ENCODE measurements around the gene ZCCHC4. TPM values are rescaled to one million over a fixed set of nuclear protein-coding genes. Genes with fewer than 3 reads are reported as not detected.

Gene ZCCHC4
- total and polyA plus RNA-seq, 2 donors from 2014 or later, result 4.3 to 8.4 TPM

DNA sequence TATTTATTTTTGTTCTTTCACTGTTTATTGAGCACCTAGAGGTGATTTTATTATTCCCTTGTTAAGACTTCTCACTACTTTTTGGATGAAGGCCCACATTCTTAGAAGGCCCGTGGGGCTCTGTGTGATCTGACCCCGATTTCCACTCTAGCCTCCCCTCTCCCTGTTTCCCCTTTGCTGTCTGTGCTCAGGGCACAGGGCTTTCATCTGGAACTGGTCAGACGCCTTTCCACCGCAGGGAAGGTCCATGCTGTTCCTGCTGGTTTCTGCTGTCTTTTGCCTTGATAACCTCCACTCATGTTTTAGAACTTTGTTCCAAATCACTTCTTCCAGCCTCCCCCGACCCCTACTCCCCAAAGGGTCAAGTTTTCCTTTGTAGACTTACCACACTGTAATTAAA is 33.2 kb downstream of the ZCCHC4 start:
- Histone ChIP-seq H3K9me3 (ENCODE audit: control insufficient read depth in 2 of 3, insufficient read depth in 1 of 3, low read length in 3 of 3) (no peaks in the 10 kb centered on the region), H3K4me3 (ENCODE audit: low read length in 3 of 3) (no peak overlapping the region), H3K36me3 (ENCODE audit: control insufficient read depth in 2 of 3, insufficient read depth in 3 of 3, low read length in 3 of 3) (no peaks in the 10 kb centered on the region), H3K27ac (ENCODE audit: low read depth in 2 of 2, low read length in 2 of 2) (no peak overlapping the region), H3K9ac (ENCODE audit: low read length in 3 of 3) (no peak overlapping the region), H3K27me3 (ENCODE audit: control insufficient read depth, insufficient read depth, low read length) (no peaks in the 10 kb centered on the region), H3K4me1 (ENCODE audit: control insufficient read depth in 2 of 3, insufficient read depth in 2 of 3, low read depth in 1 of 3, low read length in 3 of 3) (no peaks in the 10 kb centered on the region)
- DNase-seq, result peak in 2 of 5 donors; percentile 29 to 44
- FAIRE-seq, result no peak
- intact Hi-C loops (cut with DNase I), result no loop called here
- TF ChIP-seq, protein P1, sequence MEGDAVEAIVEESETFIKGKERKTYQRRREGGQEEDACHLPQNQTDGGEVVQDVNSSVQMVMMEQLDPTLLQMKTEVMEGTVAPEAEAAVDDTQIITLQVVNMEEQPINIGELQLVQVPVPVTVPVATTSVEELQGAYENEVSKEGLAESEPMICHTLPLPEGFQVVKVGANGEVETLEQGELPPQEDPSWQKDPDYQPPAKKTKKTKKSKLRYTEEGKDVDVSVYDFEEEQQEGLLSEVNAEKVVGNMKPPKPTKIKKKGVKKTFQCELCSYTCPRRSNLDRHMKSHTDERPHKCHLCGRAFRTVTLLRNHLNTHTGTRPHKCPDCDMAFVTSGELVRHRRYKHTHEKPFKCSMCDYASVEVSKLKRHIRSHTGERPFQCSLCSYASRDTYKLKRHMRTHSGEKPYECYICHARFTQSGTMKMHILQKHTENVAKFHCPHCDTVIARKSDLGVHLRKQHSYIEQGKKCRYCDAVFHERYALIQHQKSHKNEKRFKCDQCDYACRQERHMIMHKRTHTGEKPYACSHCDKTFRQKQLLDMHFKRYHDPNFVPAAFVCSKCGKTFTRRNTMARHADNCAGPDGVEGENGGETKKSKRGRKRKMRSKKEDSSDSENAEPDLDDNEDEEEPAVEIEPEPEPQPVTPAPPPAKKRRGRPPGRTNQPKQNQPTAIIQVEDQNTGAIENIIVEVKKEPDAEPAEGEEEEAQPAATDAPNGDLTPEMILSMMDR (IDR thresholded peaks at IDR 0.05; ENCODE audit: borderline replicate concordance, extremely low read depth, insufficient read depth), result no peak

DNA sequence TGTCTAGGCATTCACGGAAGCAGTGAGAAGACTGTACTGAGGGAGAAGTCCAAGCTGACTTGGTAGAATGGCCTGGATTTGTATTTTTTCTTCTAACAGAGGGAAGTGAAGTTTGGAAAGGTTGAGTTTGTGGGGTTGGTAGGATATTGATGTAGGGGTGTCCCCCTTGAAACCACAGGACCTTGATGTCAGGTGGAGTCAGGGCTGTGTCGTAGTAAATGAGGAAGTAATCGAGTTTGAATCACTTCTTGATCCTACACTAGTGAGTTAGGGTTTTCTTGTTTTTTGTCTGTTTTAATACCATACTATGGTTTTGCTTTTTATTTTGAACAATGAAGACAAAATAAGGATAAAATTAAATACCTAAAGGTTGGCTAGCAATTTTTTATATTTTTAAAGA is 34.3 kb downstream of the ZCCHC4 start:
- FAIRE-seq, result no peak
- DNase-seq, result no peak
- H3K4me3 ChIP-seq (ENCODE audit: low read length in 3 of 3), result no peak overlapping the region
- TF ChIP-seq, protein P1 (IDR thresholded peaks at IDR 0.05; ENCODE audit: borderline replicate concordance, extremely low read depth, insufficient read depth), result no peak
- peaks cover 0 to under 1% (median 0%) of the 10 kb centered on the region in 3 donors for H3K36me3 ChIP-seq (ENCODE audit: control insufficient read depth in 2 of 3, insufficient read depth in 3 of 3, low read length in 3 of 3)
- no peaks in the 10 kb centered on the region for H3K4me1 ChIP-seq (ENCODE audit: control insufficient read depth in 2 of 3, insufficient read depth in 2 of 3, low read depth in 1 of 3, low read length in 3 of 3)
- H3K9ac ChIP-seq (ENCODE audit: low read length in 3 of 3), result no peak overlapping the region
- no peaks in the 10 kb centered on the region for H3K9me3 ChIP-seq (ENCODE audit: control insufficient read depth in 2 of 3, insufficient read depth in 1 of 3, low read length in 3 of 3)
- no peak overlapping the region for H3K27ac ChIP-seq (ENCODE audit: low read depth in 2 of 2, low read length in 2 of 2)
- intact Hi-C loops (cut with DNase I), result no loop called here
- H3K27me3 ChIP-seq (ENCODE audit: control insufficient read depth, insufficient read depth, low read length), result no peaks in the 10 kb centered on the region

DNA sequence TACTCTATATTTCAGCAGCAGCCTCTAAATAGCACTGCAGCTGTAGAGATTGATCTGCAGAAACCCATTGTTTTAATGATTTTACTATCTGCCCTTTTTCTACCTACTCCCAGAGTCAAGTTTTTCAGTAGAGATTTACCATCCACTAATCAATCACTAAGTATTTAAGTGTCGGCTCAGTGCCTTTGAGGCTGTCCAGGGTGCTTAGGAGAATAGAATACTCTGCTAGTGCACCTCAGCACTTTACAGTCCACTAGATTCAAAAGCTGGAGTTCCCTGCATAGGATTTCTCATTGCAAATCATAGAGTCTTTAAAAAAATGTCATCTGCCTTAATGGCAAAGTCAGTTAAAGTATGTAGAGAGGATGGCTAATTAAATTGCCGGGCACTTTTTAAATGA is 34.9 kb downstream of the ZCCHC4 start:
- TF ChIP-seq, protein P1 (IDR thresholded peaks at IDR 0.05; ENCODE audit: borderline replicate concordance, extremely low read depth, insufficient read depth), result no peak
- FAIRE-seq (no peak), DNase-seq (peak in 2 of 5 donors; percentile 29 to 40)
- intact Hi-C loops (cut with DNase I), result no loop called here
- H3K27ac ChIP-seq (ENCODE audit: low read depth in 2 of 2, low read length in 2 of 2), result no peak overlapping the region
- H3K27me3 ChIP-seq (ENCODE audit: control insufficient read depth, insufficient read depth, low read length), result no peaks in the 10 kb centered on the region
- peaks cover 0 to 2% (median 0%) of the 10 kb centered on the region in 3 donors for H3K36me3 ChIP-seq (ENCODE audit: control insufficient read depth in 2 of 3, insufficient read depth in 3 of 3, low read length in 3 of 3)
- H3K9ac ChIP-seq (ENCODE audit: low read length in 3 of 3), result no peak overlapping the region
- no peak overlapping the region for H3K4me3 ChIP-seq (ENCODE audit: low read length in 3 of 3)
- H3K4me1 ChIP-seq (ENCODE audit: control insufficient read depth in 2 of 3, insufficient read depth in 2 of 3, low read depth in 1 of 3, low read length in 3 of 3), result no peaks in the 10 kb centered on the region
- no peaks in the 10 kb centered on the region for H3K9me3 ChIP-seq (ENCODE audit: control insufficient read depth in 2 of 3, insufficient read depth in 1 of 3, low read length in 3 of 3)

DNA sequence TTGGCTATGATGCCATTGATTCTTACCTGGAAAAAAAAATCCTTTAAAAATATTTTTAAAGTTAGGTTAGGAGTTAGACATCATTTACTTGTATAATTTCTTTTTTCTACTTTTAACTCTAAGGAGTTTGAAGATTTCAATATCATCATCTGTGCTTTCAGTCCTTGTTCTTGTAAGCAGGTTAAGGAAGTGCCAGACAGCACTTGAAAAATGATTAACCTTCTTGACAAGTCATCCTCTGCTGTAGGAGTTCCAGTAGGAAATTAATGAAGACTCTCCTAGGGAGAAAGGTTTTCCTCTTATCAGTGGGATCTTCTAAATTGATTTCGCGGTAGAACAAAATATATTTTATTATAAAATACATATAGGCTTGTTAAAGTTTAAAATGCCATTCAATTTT is 35.4 kb downstream of the ZCCHC4 start:
- Histone ChIP-seq H3K27ac (ENCODE audit: low read depth in 2 of 2, low read length in 2 of 2) (no peak overlapping the region), H3K9ac (ENCODE audit: low read length in 3 of 3) (no peak overlapping the region), H3K27me3 (ENCODE audit: control insufficient read depth, insufficient read depth, low read length) (no peaks in the 10 kb centered on the region), H3K4me1 (ENCODE audit: control insufficient read depth in 2 of 3, insufficient read depth in 2 of 3, low read depth in 1 of 3, low read length in 3 of 3) (no peaks in the 10 kb centered on the region), H3K4me3 (ENCODE audit: low read length in 3 of 3) (no peak overlapping the region), H3K36me3 (ENCODE audit: control insufficient read depth in 2 of 3, insufficient read depth in 3 of 3, low read length in 3 of 3) (peaks cover 0 to 2% (median 0%) of the 10 kb centered on the region in 3 donors), H3K9me3 (ENCODE audit: control insufficient read depth in 2 of 3, insufficient read depth in 1 of 3, low read length in 3 of 3) (no peaks in the 10 kb centered on the region)
- FAIRE-seq (peak; percentile 41), DNase-seq (no peak)
- intact Hi-C loops (cut with DNase I), result no loop called here
- TF ChIP-seq, protein P1 (IDR thresholded peaks at IDR 0.05; ENCODE audit: borderline replicate concordance, extremely low read depth, insufficient read depth), result no peak

All from kidney (tissue), 14 donors.